Right renal cortex interstitium (tissue), 3 donors: ENCODE results near the gene NKAIN4. TPM values are rescaled to one million over a fixed set of nuclear protein-coding genes. Genes with fewer than 3 reads are reported as not detected.
"Not testable (repeated sequence)": the region's sequence is repeated elsewhere in the genome, so short reads cannot be mapped to it uniquely, and the experiment has no call there.

Source experiments
- DNase-seq, 3 donors: peaks; one replicate each; pipeline ENCODE4 v3.0.0-alpha.2; 2013; ENCODE audit warnings: low read depth in 3 of 3, low spot score in 2 of 3
- polyA plus RNA-seq, 3 donors: library from polyadenylated mRNA; unstranded; fragments of 120-200 nt; gene quantifications; one replicate each; pipeline ENCODE4 v1.2.1, GENCODE V29; 2013; ENCODE audit not compliant: insufficient read length in 3 of 3

NKAIN4 gene
- polyA plus RNA-seq, 3 donors, result 21.1 to 27.0 (median 22.7) TPM

- DNase-seq, result no peak
These were observed 15.6 kb downstream of the NKAIN4 start for GRCh38 chr20:63238514-63239125.

DNA sequence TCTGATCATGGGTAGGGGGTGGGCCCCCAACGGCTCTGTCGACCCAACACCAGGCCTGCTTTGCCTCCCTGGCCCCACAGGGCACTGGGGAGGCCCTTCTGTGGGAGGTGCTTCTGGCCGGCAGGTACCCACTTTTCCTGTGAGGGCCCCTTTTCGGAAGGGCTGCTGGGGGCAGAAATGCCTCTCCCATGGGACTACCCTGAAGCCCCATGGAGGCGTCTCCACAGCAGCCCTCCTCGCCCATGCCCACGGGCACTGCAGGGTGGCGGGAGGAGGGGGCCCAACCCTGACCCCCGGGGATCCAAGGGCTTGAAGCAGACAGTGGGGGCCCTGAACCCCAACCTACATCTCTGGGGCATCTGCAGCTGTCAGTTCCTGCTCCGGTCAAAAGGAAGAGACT is 16.2 kb downstream of the NKAIN4 start:
- DNase-seq, result no peak

DNA sequence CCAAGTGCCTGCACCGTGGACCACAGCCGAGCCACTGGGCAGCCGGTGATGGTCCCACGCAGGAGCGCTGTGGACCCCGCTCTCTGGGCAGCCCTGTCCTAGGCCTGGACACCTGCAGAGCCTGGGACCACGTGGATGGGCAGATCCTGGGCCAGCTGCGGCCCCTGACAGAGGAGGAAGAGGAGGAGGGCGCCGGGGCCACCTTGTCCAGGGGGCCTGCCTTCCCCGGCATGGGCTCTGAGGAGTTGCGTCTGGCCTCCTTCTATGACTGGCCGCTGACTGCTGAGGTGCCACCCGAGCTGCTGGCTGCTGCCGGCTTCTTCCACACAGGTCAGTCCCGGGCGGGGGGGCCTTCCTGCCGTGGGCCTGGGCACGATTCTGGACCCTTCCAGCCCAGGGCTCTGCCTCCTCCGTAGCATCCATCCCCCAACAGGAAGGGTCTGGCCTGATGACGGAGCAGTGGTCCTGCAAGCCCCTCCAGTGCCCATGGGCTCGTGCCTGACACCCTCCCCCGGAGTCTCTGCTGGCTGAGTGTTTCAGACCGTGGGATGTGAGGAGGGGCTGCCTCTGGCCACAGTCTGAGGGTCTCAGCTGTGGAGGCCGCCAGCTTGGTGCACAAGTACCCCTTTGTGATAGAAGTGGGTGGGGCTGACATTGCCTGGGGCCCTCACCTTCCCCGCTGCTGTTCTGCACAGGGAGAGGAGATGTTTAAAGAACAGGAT is 18.0 kb downstream of the NKAIN4 start:
- no peak for DNase-seq

- no peak for DNase-seq
These were observed 18.8 kb downstream of the NKAIN4 start, which contains the start of gene BIRC7 for GRCh38 chr20:63235399-63235983. BIRC7 (plus strand) TSS chr20:63235905; CDS start chr20:63236097, 192 bp downstream.

DNA sequence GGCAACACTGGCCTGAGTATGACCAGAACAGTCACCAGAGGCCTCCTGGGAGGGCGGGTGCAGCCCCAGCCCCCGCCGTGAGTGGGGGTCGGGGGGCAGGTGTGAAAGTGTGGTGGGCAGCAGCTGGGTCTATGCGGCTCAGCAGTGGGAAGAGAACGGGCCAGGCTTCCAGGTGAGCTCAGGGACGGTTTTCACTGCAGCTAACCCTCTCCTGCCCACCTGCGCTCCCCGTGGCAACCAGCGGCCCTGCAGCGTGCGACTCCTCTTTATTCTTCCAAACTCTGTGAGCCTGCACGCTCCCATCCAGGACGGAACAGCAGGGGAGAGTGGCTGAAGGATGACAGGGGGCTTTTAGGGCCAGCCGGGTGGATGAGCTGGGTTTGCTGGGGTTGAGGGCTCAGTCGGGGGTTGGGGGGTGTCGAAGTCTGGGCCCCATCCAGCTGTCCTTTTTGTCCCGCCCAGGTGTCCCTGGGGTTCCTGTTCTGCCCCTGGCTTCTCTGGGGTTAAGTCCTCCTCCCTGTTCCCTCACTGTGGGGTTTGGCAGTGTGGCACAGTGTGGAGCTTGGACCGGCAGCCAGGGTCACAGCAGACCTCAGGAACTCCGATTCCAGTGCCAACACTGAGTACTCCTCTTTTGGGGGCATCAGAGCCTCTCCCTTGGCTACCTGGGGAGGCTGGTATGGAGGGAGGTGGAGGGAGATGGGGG is 19.4 kb downstream of the NKAIN4 start:
- no peak for DNase-seq

DNA sequence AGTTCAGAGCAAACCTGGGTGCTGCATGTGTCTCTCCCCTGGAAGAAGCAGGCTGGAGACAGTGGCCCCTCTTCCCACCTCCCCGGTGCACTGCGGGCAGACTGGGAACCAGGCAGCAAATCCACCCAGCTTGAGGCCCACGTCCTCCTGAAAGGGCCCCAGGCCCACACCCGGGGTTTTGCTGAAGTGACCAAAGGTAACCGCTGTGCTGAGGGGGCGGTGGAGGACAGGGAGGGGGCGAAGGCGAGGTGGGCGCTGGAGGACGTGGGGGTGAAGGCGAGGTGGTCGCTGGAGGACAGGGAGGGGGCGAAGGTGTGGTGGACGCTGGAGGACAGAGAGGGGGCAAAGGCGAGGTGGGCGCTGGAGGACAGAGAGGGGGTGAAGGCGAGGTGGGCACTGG is 20.3 kb downstream of the NKAIN4 start:
- DNase-seq, result no peak

DNA sequence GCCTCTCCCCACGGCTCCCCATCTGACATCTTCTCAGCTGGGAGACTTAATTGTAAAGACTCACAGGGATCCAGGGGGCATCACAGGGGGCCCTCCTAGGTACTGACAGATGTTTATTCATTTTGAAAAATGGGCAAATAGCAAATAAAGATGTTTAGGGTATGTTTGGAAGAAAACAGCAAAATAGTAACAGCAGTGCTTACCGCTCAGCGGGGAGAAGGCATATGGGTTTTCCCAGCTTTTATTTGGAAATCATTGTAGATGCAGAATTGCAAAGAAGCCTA is 21.3 kb downstream of the NKAIN4 start:
- no peak for DNase-seq

GRCh38 chr20:63232235-63233060 is 21.8 kb downstream of the NKAIN4 start:
- no peak for DNase-seq

GRCh38 chr20:63230800-63231268 is 23.4 kb downstream of the NKAIN4 start:
- DNase-seq, result no peak

DNA sequence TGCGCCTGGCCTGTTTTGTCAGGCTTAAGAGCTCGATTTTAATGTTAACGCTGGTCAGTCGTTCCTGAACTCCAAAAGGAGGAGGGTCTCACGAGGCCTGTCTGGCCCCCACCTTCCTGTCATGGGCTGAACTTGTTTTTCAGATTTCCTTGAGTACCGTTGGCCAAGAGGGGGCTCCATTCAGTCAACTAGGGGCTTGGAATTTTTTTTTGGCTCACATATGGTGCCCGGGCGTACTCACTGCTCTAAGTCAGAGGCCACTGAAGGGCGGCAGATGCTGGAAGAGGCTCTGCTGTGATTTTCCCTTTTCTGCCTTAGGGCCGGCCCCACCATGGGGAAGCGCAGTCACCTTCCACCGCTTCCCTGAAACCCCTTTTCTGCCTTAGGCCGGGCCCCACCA is 25.5 kb downstream of the NKAIN4 start:
- DNase-seq, result no peak

GRCh38 chr20:63227260-63227659 is 27.0 kb downstream of the NKAIN4 start:
- no peak for DNase-seq

- DNase-seq, result no peak
These were observed 28.0 kb downstream of the NKAIN4 start for GRCh38 chr20:63226042-63226943.

DNA sequence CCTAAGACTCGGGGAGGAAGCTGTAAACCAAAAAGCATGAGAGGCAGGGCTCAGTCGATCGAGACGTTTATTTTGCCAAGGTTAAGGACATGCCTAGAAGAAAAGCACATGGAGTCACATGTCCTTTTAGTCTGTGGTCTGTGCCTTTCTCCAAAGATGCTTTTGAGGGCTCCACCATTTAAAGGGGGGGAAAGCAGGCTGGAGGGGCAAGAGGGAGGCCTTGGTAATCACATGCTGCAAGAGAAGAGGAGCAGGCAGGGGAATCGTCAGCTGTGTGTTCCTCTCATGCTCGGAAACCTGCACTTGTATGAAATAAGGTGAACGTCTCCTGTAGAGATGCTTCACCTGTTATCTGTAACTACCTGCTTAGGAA is 29.2 kb downstream of the NKAIN4 start:
- no peak for DNase-seq

DNA sequence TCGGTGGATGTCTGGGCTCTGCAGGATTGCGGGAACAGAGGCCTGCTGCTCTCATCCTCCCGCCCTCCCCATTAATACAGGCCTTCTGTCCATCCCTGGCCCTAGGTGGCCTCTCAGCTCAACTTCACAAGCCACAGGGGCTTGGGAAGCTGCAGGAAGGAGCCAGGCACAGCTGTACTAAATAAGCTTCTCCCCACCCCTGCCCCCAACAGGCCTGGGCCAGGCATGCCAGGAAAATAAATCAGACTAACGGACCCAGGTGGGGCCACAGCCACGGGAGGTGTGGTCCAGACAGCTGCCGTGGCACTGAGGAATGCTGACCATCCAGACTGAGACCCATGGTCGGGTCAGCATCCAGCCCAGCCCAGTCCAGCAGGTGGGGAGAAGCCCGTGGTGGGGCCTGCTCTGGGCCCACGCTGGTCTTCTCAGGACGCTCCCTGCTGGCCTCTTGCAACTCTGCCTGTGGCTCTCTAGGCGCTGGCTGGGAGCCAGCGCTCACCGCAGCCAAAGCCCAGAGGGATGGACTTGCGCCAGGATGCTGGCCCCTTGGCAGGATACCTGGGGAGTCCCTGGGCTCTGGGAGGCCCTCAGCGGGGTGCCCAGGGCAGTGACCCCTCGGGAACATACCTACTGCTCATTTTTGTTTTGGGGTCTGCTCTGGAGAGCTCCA is 29.7 kb downstream of the NKAIN4 start:
- DNase-seq, result no peak

GRCh38 chr20:63223826-63224207 is 30.4 kb downstream of the NKAIN4 start:
- DNase-seq, result no peak

- DNase-seq, result no peak
These were observed 31.0 kb downstream of the NKAIN4 start for GRCh38 chr20:63223121-63223825.

DNA sequence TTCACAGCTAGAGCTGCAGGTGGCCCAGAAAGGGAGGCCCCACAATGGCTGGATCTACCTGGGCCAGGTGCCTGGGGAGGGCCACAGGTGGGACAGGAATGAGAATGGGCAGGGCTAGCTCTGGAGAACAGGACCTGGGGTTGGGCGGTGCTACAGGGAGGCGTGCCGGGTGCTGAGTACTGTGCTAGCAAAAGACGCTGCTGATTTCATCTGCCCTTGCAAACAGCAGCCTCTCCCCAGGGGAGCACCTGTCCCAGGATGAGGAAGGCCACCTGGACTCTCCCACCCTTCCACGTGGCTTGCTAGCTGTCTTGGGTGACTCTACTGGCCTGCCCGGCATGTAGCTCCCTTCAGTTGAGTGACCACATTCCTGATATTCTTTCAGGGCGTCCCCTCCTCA is 31.7 kb downstream of the NKAIN4 start:
- DNase-seq, result no peak

- not testable (repeated sequence) for DNase-seq
These were observed 32.7 kb downstream of the NKAIN4 start for GRCh38 chr20:63221400-63222053.
